ENCODE measurements around the gene SYNDIG1.
A peak's percentile ranks its signal among the peaks of the same experiment; 100 is the strongest.

SYNDIG1 gene

GRCh38 chr20:24679448-24680047 lies 210.1 kb downstream of the SYNDIG1 start:
- DNase-seq: peak; percentile 42

GRCh38 chr20:24681634-24682495 lies 212.4 kb downstream of the SYNDIG1 start:
- no peak for DNase-seq

GRCh38 chr20:24682496-24682985 lies 213.1 kb downstream of the SYNDIG1 start:
- no peak for DNase-seq

GRCh38 chr20:24683676-24684075 lies 214.2 kb downstream of the SYNDIG1 start:
- no peak for DNase-seq

GRCh38 chr20:24684421-24684871 lies 215.0 kb downstream of the SYNDIG1 start:
- DNase-seq: no peak

GRCh38 chr20:24684956-24685691 lies 215.7 kb downstream of the SYNDIG1 start:
- DNase-seq: peak; percentile 24

- DNase-seq: no peak
Observed at GRCh38 chr20:24685736-24686135, 216.3 kb downstream of the SYNDIG1 start.

GRCh38 chr20:24686156-24686555 lies 216.7 kb downstream of the SYNDIG1 start:
- no peak for DNase-seq

- no peak for DNase-seq
Observed at GRCh38 chr20:24690408-24690807, 221.0 kb downstream of the SYNDIG1 start.

- no peak for DNase-seq
Observed at GRCh38 chr20:24691901-24692351, 222.5 kb downstream of the SYNDIG1 start.

GRCh38 chr20:24692446-24693200 lies 223.2 kb downstream of the SYNDIG1 start:
- DNase-seq: no peak

- no peak for DNase-seq
Observed at GRCh38 chr20:24693466-24694156, 224.2 kb downstream of the SYNDIG1 start.

GRCh38 chr20:24694157-24694726 lies 224.8 kb downstream of the SYNDIG1 start:
- DNase-seq: no peak

GRCh38 chr20:24694727-24695528 lies 225.5 kb downstream of the SYNDIG1 start:
- no peak for DNase-seq

GRCh38 chr20:24695529-24696225 lies 226.2 kb downstream of the SYNDIG1 start:
- no peak for DNase-seq

- DNase-seq: no peak
Observed at GRCh38 chr20:24696396-24696795, 227.0 kb downstream of the SYNDIG1 start.

- no peak for DNase-seq
Observed at GRCh38 chr20:24697411-24697810, 228.0 kb downstream of the SYNDIG1 start.

GRCh38 chr20:24698189-24698588 lies 228.8 kb downstream of the SYNDIG1 start:
- DNase-seq: no peak

GRCh38 chr20:24698706-24699206 lies 229.3 kb downstream of the SYNDIG1 start:
- DNase-seq: no peak
